PC-9 (cell line): ENCODE data around the gene PWWP2A. TPM values are rescaled to one million over a fixed set of nuclear protein-coding genes. Genes with fewer than 3 reads are reported as not detected.

Experiments
- BruUV-seq: library from RNA; stranded (reverse); fragments of 400-500 nt; replicated peaks from 2 replicates; lab custom pipeline; 2021; lab: Mats Ljungman, UMichigan
- CTCF ChIA-PET: fragments of 300-600 bp; sonication (Branson Sonifier 250); formaldehyde crosslinking; loops from one replicate; lab custom pipeline; 2022; ENCODE audit warnings: antibody characterized with exemption; lab: Charles Lee
- POLR2A ChIA-PET: fragments of 300-600 bp; sonication (Branson Sonifier 250); formaldehyde crosslinking; loops from one replicate; lab custom pipeline; 2022; ENCODE audit warnings: antibody characterized with exemption; ENCODE audit not compliant: unreplicated experiment; lab: Charles Lee
- DNase-seq, 2 experiments: peaks; one replicate each; pipeline versions ENCODE4 v3.0.0 to v3.0.0-alpha.2; 2015 to 2022; ENCODE audit warnings: mixed read lengths in 1 of 2
- H2AFZ ChIP-seq: fragments of 200-600 bp; sonication (generic); 2 replicates; pipeline ENCODE4 v1.8.1; 2017; ENCODE audit warnings: antibody characterized with exemption
- H3F3A ChIP-seq: fragments of 200-600 bp; sonication (generic); 2 replicates; pipeline ENCODE4 v1.8.1; 2017; ENCODE audit warnings: antibody characterized with exemption, mild to moderate bottlenecking, low read depth; ENCODE audit not compliant: insufficient read depth
- H3K27ac ChIP-seq: fragments of 200-600 bp; sonication (generic); 2 replicates; pipeline ENCODE4 v1.6.1; 2016; ENCODE audit warnings: mixed run types
- H3K27me3 ChIP-seq: fragments of 200-600 bp; sonication (generic); 2 replicates; pipeline ENCODE4 v1.6.1; 2016; ENCODE audit warnings: low read depth, mixed run types; ENCODE audit not compliant: insufficient read depth
- H3K36me3 ChIP-seq: fragments of 200-600 bp; sonication (generic); 2 replicates; pipeline ENCODE4 v1.6.1; 2016; ENCODE audit warnings: low read depth, mixed run types
- H3K4me1 ChIP-seq: fragments of 200-600 bp; sonication (generic); replicated peaks from 2 replicates; pipeline ENCODE4 v1.6.1; 2016; ENCODE audit warnings: mixed run types; ENCODE audit not compliant: insufficient read depth
- H3K4me2 ChIP-seq: fragments of 200-600 bp; sonication (generic); 2 replicates; pipeline ENCODE4 v1.6.1; 2017; ENCODE audit warnings: mixed run types
- H3K4me3 ChIP-seq: fragments of 200-600 bp; sonication (generic); 2 replicates; pipeline ENCODE4 v1.6.1; 2016; ENCODE audit warnings: mixed run types
- H3K79me2 ChIP-seq: fragments of 200-600 bp; sonication (generic); 2 replicates; pipeline ENCODE4 v1.6.1; 2017; ENCODE audit warnings: low read depth, mixed run types
- H3K9me2 ChIP-seq: fragments of 200-600 bp; sonication (generic); 2 replicates; pipeline ENCODE4 v1.8.1; 2017; ENCODE audit warnings: mild to moderate bottlenecking; ENCODE audit not compliant: insufficient read depth
- H3K9me3 ChIP-seq: fragments of 200-600 bp; sonication (generic); 2 replicates; pipeline ENCODE4 v1.8.1; 2016; ENCODE audit warnings: low read depth; ENCODE audit not compliant: insufficient read depth
- H4K20me1 ChIP-seq: fragments of 200-600 bp; sonication (generic); 2 replicates; pipeline ENCODE4 v1.8.1; 2017; ENCODE audit not compliant: insufficient read depth
- EZH2 ChIP-seq: fragments of 200-600 bp; sonication (generic); IDR thresholded peaks from 2 replicates; pipeline ENCODE4 v1.8.0; 2017; ENCODE audit warnings: antibody characterized with exemption, low read depth
- intact Hi-C: fragments of 100-400 bp; cut with micrococcal nuclease; formaldehyde crosslinking; loops from one replicate; pipeline ENCODE4 v1.10.0; 2022; ENCODE audit not compliant: unreplicated experiment
- total RNA-seq: library from RNA; stranded (reverse); gene quantifications from 2 replicates; pipeline ENCODE4 v1.2.3, GENCODE V29; 2021
- TF ChIP-seq, protein P1 (sequence below): fragments of 200-600 bp; sonication (generic); conservative IDR thresholded peaks from 2 replicates; pipeline ENCODE4 v1.6.1; 2017; ENCODE audit warnings: mixed run types, antibody characterized with exemption, mild to moderate bottlenecking, moderate library complexity

The PWWP2A gene
- total RNA-seq, 1 experiment from 2014 or later: 19.9 TPM

DNA sequence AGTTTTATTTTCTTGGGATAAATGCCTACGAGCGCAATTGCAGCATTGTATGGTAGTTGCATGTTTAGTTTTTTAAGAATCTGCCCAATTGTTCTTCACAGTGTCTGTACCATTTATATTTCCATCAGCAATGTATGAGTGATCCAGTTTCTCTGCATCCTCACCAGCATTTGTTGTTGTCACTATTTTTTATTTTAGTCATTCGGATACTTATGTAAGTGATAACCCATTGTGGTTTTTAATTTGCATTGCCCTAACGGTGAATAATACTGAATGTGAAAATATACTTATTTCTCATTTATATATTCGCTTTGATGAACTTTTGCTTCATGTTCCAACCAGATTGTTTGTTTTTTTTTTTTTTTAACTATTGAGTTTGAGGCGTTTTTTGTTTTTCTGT lies 33.7 kb upstream of the PWWP2A start:
- H4K20me1 ChIP-seq: no peaks in the 10 kb centered on the region
- CTCF ChIA-PET: no interaction called here
- POLR2A ChIA-PET: no interaction called here

DNA sequence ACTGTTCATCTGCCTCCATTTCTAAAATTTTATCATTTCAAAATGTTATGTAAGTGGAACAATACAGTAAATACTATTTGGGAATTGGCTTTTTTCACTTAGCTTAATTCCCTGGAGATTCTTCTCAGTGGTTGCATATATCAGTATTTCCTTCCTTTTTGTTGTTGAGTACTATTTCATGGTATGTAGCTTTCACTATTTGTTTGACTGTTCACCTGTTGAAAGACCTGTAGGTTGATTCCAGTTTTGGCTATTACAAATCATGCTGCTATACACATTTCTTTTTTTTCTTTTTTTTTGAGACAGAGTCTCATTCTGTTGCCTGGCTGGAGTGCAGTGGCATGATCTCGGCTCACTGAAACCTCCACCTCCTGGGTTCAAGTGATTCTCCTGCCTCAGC lies 33.0 kb upstream of the PWWP2A start:
- Histone ChIP-seq H3K36me3 (no peaks in the 10 kb centered on the region), H3K79me2 (no peaks in the 10 kb centered on the region), H4K20me1 (no peaks in the 10 kb centered on the region), H3K27ac (no peak overlapping the region), H3K27me3 (no peaks in the 10 kb centered on the region), H3K4me3 (no peak overlapping the region), H3K4me1 (peaks cover 16% of the 10 kb centered on the region), H3K9me2 (no peaks in the 10 kb centered on the region), H2AFZ (no peak overlapping the region), H3K4me2 (no peak overlapping the region), H3F3A (peaks cover 17% of the 10 kb centered on the region), H3K9me3 (no peaks in the 10 kb centered on the region)
- no peak for DNase-seq
- intact Hi-C loops: no loop called here
- POLR2A ChIA-PET: no interaction called here
- no peak for TF ChIP-seq EZH2
- TF ChIP-seq, protein P1, sequence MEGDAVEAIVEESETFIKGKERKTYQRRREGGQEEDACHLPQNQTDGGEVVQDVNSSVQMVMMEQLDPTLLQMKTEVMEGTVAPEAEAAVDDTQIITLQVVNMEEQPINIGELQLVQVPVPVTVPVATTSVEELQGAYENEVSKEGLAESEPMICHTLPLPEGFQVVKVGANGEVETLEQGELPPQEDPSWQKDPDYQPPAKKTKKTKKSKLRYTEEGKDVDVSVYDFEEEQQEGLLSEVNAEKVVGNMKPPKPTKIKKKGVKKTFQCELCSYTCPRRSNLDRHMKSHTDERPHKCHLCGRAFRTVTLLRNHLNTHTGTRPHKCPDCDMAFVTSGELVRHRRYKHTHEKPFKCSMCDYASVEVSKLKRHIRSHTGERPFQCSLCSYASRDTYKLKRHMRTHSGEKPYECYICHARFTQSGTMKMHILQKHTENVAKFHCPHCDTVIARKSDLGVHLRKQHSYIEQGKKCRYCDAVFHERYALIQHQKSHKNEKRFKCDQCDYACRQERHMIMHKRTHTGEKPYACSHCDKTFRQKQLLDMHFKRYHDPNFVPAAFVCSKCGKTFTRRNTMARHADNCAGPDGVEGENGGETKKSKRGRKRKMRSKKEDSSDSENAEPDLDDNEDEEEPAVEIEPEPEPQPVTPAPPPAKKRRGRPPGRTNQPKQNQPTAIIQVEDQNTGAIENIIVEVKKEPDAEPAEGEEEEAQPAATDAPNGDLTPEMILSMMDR: no peak
- BruUV-seq: no TSS peak
- CTCF ChIA-PET: no interaction called here

More for the DNA sequence above, 33.7 kb upstream of the PWWP2A start:
- H3K4me1 ChIP-seq: peaks cover 16% of the 10 kb centered on the region
- no peak for DNase-seq
- no peak overlapping the region for H3K27ac ChIP-seq
- no peak overlapping the region for H3K4me3 ChIP-seq
- intact Hi-C loops: no loop called here
- H3K79me2 ChIP-seq: no peaks in the 10 kb centered on the region
- no peaks in the 10 kb centered on the region for H3K36me3 ChIP-seq
- TF ChIP-seq, protein P1: no peak
- TF ChIP-seq EZH2: no peak
- no peak overlapping the region for H2AFZ ChIP-seq
- H3K9me2 ChIP-seq: no peaks in the 10 kb centered on the region
- no peaks in the 10 kb centered on the region for H3K27me3 ChIP-seq
- H3K4me2 ChIP-seq: no peak overlapping the region
- no TSS peak for BruUV-seq
- H3K9me3 ChIP-seq: no peaks in the 10 kb centered on the region
- peaks cover 17% of the 10 kb centered on the region for H3F3A ChIP-seq

DNA sequence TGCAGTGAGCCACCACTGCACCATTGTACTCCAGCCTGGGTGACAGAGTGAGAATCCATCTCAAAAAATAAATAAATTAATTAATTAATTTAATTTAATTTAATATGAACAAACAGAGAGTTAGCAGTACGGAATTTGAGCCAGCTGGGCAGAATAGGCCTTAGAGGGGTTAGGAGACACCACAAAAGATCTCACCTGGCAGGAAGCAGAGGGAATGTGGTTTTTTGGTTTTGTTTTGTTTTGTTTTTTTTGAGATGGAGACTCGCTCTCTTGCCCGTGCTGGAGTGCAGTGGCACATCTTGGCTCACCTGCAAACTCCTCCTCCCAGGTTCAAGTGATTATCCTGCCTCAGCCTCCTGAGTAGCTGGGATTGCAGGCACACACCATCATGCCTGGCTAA lies 31.8 kb upstream of the PWWP2A start:
- Histone ChIP-seq H2AFZ (no peak overlapping the region), H3F3A (peaks cover 17% of the 10 kb centered on the region), H3K9me2 (no peaks in the 10 kb centered on the region), H3K4me3 (no peak overlapping the region), H3K36me3 (no peaks in the 10 kb centered on the region), H3K79me2 (no peaks in the 10 kb centered on the region), H3K9me3 (no peaks in the 10 kb centered on the region), H4K20me1 (no peaks in the 10 kb centered on the region), H3K4me2 (no peak overlapping the region), H3K27ac (no peak overlapping the region), H3K27me3 (no peaks in the 10 kb centered on the region), H3K4me1 (peaks cover 13% of the 10 kb centered on the region)
- BruUV-seq: no TSS peak
- TF ChIP-seq, protein P1: no peak
- no peak for TF ChIP-seq EZH2
- no peak for DNase-seq
- ChIA-PET CTCF (no interaction called here), POLR2A (no interaction called here)
- intact Hi-C loops: no loop called here
